GM12872 (cell line): ENCODE results near the gene OPTC.

Source experiments
- CTCF ChIP-seq: IDR thresholded peaks from 3 replicates; pipeline ENCODE4 v1.5.1; 2011; ENCODE audit warnings: low read depth, mild to moderate bottlenecking, low read length, moderate library complexity; ENCODE audit not compliant: insufficient read depth

The OPTC gene

GRCh38 chr1:203480084-203480483 is 13.9 kb upstream of the OPTC start:
- no peak for TF ChIP-seq CTCF

DNA sequence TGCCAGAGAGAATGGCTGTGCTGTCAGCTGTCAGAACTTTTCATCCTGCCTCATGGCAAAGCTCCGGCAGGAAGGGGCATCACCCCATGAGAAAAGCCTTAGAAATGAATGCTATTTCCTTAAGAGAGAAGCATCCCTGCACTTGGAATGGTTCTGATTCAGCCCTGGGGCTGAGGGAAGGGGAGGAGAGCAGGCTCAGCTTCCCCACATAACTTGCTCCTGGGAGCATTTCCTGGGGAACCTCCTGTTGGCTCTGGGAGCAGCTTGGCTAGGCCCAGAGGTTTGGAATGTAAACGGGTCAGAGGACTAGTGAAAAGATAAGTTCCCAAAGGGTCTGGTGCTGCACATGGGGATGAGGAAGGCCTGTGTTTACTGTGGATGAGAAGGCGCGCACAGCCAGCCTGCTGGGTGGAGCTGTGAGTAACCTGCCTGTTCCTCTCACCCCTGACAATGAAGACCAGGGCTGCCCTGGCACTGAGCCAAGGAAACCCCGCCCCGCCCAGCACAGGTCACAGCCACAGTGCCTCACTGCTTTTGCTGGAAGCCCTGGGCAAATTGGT is 13.3 kb upstream of the OPTC start:
- TF ChIP-seq CTCF, result no peak

DNA sequence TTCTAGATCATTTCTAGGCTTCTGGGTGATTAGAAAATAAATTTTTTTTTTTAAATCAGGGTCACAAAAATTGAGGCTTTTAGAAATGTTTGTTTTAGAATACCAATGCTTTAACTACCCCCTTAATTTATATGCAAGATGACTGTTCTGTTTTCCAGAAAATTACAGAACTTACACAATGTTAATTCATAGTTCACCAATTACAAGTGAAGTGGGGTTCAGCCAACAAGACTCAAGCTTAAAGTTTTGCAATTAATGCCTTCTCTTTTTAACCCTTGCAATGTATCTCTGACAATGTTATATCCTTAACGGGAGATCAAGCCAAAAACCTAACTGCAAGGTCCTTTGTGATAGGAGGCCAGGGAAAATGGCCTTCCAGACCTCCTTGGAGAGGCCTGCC is 12.8 kb upstream of the OPTC start:
- no peak for TF ChIP-seq CTCF

DNA sequence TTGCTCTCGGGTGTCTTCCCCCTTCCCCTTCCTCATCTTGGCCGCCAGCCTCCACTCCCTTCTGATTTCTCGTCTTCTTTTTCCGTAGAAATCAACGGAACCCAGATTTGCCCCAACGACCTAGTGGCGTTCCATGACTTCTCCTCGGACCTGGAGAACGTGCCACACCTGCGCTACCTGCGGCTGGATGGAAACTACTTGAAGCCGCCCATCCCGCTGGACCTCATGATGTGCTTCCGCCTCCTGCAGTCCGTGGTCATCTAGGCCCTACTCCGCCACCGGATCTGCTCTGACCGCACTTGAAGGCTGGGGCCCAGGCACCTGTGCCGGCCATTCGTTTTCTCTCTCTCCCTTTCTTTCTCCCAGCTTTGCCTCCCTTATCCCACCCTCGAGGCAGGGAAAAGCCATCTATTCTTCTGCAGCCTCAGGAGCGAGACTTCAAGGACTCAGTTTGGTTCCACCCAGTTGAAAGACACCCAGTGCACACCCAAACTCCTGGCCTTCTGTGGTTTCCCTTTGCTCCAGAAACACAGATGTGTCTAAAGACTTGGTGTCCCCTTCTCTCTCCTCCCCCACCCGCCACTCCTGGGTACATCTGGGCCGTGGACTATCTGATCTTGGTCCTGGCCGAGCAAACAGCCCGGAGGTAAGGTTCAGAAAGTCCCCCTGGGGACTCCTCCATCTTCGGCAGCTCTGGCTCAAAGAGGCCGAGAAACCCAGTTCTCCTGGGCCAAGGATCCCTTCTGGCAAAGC is 7.2 kb upstream of the OPTC start:
- TF ChIP-seq CTCF, result no peak

GRCh38 chr1:203488539-203488938 is 5.4 kb upstream of the OPTC start:
- TF ChIP-seq CTCF, result no peak

- TF ChIP-seq CTCF, result no peak
These were observed 3.3 kb upstream of the OPTC start for GRCh38 chr1:203490607-203491006.

- TF ChIP-seq CTCF, result no peak
These were observed 2.3 kb upstream of the OPTC start for GRCh38 chr1:203491664-203492063.
